ENCODE measurements around the gene RBM20. TPM values are rescaled to one million over a fixed set of nuclear protein-coding genes. Genes with fewer than 3 reads are reported as not detected.

Gene RBM20
- total and polyA plus RNA-seq, 2 of the 4 experiments (the other 2 are of a cell fraction), result under 0.01 to 0.15 TPM

DNA sequence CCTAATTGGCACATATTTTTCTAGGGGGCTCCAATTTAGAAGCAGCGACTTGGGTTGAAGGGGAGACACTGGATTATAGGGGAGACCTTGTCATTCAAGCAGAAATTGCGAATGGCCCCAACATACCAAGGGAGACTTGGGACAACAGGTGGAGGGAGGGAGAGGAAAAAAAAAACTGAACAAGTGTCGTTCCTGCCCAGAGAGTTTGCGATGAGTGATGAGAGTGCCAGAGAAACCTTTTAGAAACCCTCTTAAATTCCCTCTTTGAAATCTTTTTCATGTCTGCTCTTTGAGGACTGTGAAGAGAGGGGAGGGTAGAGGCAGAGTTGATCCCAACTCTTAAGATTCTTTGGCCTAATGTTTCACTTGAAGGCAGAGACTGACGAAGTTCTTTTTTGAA is 24.3 kb downstream of the RBM20 start:
- Histone ChIP-seq H2BK15ac (ENCODE audit: low read depth, low read length) (no peak overlapping the region), H4K5ac (ENCODE audit: low read depth, low read length) (no peak overlapping the region), H3K79me1 (ENCODE audit: low read depth in 1 of 2, low read length in 2 of 2) (no peaks in the 10 kb centered on the region), H2BK20ac (ENCODE audit: low read depth, low read length) (no peak overlapping the region), H2AFZ (replicated peaks; ENCODE audit: low read length, poor library complexity) (no peak overlapping the region), H3K9me1 (ENCODE audit: insufficient read depth, low read length) (no peaks in the 10 kb centered on the region; the same call in 1 of the 2 replicates), H3K18ac (ENCODE audit: low read depth, low read length) (no peak overlapping the region), H2AK5ac (ENCODE audit: low read depth, low read length) (peak overlapping the region; percentile 18; the same call in 1 of the 2 replicates), H2AK9ac (replicated peaks; ENCODE audit: low read depth, low read length, poor library complexity) (no peak overlapping the region), H3K9me3 (ENCODE audit: control insufficient read depth, insufficient read depth, low read length) (no peaks in the 10 kb centered on the region), H4K8ac (ENCODE audit: low read depth in 2 of 2, low read length in 2 of 2) (no peak overlapping the region), H3K36me3 (ENCODE audit: control insufficient read depth, insufficient read depth, low read length) (no peaks in the 10 kb centered on the region), H3K23ac (ENCODE audit: low read depth, low read length) (no peak overlapping the region), H2BK120ac (ENCODE audit: low read depth, low read length) (no peak overlapping the region), H3K4ac (ENCODE audit: low read depth, low read length) (no peak overlapping the region), H3K27me3 (ENCODE audit: control insufficient read depth, insufficient read depth, low read length) (peaks cover 9% of the 10 kb centered on the region), H4K91ac (ENCODE audit: insufficient read depth, low read depth, low read length) (no peak overlapping the region), H3K27ac (ENCODE audit: insufficient read depth, low read length) (no peak overlapping the region), H3K14ac (replicated peaks; ENCODE audit: low read depth, low read length) (no peak overlapping the region), H3K56ac (ENCODE audit: extremely low read depth, insufficient read depth, low read length) (no peak overlapping the region), H3K9ac (ENCODE audit: low read depth, low read length) (no peak overlapping the region), H3K4me1 (ENCODE audit: control insufficient read depth, insufficient read depth, low read length) (peaks cover 7% of the 10 kb centered on the region), H3K4me3 (ENCODE audit: insufficient read depth, low read depth, low read length) (no peak overlapping the region), H4K20me1 (ENCODE audit: insufficient read depth, low read length) (no peaks in the 10 kb centered on the region), H2BK5ac (ENCODE audit: low read depth, low read length, poor library complexity, severe bottlenecking) (no peak overlapping the region), H3K4me2 (ENCODE audit: low read depth, low read length) (no peak overlapping the region)
- dilution Hi-C loops (cut with HindIII; ENCODE audit: low sequenced_read_pairs, unreplicated experiment), result no loop called here
- in situ Hi-C loops (cut with MboI; ENCODE audit: low sequenced_read_pairs), result no loop called here
- CTCF ChIA-PET, result no interaction called here
- TF ChIP-seq CHD1 (IDR thresholded peaks at IDR 0.05; ENCODE audit: low read depth, low read length) (no peak), RAD21 (IDR thresholded peaks at IDR 0.05; ENCODE audit: low read length) (no peak), MXI1 (IDR thresholded peaks at IDR 0.05; ENCODE audit: borderline replicate concordance, low read depth, low read length) (no peak), BHLHE40 (IDR thresholded peaks at IDR 0.05; ENCODE audit: low read depth, low read length) (no peak), ELK1 (IDR thresholded peaks at IDR 0.05; ENCODE audit: borderline replicate concordance, low read depth, low read length) (no peak)
- TF ChIP-seq, protein P1, sequence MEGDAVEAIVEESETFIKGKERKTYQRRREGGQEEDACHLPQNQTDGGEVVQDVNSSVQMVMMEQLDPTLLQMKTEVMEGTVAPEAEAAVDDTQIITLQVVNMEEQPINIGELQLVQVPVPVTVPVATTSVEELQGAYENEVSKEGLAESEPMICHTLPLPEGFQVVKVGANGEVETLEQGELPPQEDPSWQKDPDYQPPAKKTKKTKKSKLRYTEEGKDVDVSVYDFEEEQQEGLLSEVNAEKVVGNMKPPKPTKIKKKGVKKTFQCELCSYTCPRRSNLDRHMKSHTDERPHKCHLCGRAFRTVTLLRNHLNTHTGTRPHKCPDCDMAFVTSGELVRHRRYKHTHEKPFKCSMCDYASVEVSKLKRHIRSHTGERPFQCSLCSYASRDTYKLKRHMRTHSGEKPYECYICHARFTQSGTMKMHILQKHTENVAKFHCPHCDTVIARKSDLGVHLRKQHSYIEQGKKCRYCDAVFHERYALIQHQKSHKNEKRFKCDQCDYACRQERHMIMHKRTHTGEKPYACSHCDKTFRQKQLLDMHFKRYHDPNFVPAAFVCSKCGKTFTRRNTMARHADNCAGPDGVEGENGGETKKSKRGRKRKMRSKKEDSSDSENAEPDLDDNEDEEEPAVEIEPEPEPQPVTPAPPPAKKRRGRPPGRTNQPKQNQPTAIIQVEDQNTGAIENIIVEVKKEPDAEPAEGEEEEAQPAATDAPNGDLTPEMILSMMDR (conservative IDR thresholded peaks at IDR 0.05; ENCODE audit: low read depth, low read length), result no peak
- DNase-seq (no peak), ATAC-seq (ENCODE audit: low read depth) (no peak)
- no TSS peak for BruUV-seq (replicated peaks)
- WGBS, 2 experiments (ENCODE audit: extremely low coverage in 2 of 2, insufficient read length in 1 of 2), result no CpG with 5 or more reads among the region's 5 CpGs
- POLR2A ChIA-PET (ENCODE audit: unreplicated experiment), result no interaction called here
- intact Hi-C loops (cut with micrococcal nuclease), result no loop called here
